GM21786 (cell line): ENCODE measurements around the gene PHLDB2.

Experiments
- ATAC-seq: cut with Tn5 transposase; IDR thresholded peaks from one replicate; pipeline ENCODE4 v1.9.1; 2021; ENCODE audit not compliant: unreplicated experiment

The PHLDB2 gene

DNA sequence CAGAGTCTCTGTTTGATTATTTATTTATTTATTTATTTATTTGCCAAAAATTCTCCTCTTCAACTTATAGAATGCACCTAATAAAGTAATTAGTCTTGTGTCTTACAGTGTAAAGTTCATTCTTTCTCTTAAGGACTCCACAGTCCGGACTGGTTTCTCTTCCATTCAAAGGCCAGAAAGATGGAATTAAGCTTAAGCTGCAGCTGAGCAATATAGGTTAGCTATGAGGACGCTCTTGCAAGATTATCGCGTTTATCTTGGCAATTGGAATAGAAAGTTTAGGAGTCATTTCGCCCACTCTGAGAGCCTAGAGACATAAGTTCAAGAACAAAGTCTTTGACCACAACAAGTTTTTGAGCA is 154.7 kb downstream of the PHLDB2 start:
- ATAC-seq = no peak

DNA sequence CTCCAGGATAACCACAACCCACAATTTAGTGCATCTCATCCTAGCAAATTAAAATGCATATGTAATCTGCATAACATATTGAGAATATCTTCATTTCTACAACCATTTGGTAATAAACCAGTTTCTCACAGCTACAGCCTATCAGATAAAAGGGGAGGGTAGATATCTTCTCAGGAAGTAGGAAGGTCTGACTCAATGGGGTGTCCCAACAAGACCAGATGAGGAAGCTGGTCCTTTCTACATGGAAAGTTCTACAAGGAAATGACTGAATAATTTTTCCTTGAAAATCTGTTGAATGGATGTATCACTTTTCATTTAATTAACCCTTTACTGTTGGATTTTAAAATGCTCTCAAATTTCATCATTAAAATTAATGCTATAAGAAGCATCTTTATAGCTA is 158.0 kb downstream of the PHLDB2 start:
- no peak for ATAC-seq

GRCh38 chr3:112018712-112019111 is 159.6 kb downstream of the PHLDB2 start:
- ATAC-seq = no peak

DNA sequence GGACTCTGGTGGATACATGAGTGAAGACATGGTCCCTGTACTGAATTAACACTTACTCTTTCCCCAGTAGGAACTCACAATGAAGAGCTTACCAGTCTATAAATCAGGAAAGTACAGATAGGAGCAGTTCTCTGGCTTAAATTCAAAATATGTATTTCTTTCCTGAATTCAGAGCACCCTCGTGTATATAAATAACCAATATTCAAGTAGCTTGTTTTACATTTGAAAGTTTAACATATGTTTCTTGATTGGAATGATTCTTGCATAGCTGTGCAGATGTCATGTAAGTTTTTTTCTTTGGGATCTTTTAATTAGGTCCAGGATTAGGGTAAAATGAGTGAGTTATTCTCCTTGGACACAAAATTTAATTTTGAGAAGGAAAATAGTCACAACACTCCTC is 160.7 kb downstream of the PHLDB2 start:
- no peak for ATAC-seq

- ATAC-seq = no peak
These were observed 161.6 kb downstream of the PHLDB2 start for GRCh38 chr3:112020674-112021085.
